Esophagus (tissue), 2 donors: ENCODE data around the gene MTIF2. TPM values are rescaled to one million over a fixed set of nuclear protein-coding genes. Genes with fewer than 3 reads are reported as not detected.

Experiments used
- H3K27ac ChIP-seq, 2 donors: one replicate each; pipeline ENCODE4 v1.5.1; 2013; ENCODE audit warnings: low read depth in 2 of 2, mild to moderate bottlenecking in 2 of 2, inconsistent platforms in 1 of 2, low read length in 1 of 2, moderate library complexity in 1 of 2
- H3K27me3 ChIP-seq, 2 donors: one replicate each; pipeline ENCODE4 v1.6.1; 2013; ENCODE audit warnings: low read length in 2 of 2, control low read depth in 1 of 2, mild to moderate bottlenecking in 1 of 2; ENCODE audit not compliant: insufficient read depth in 2 of 2, control insufficient read depth in 1 of 2
- H3K36me3 ChIP-seq, 2 donors: one replicate each; pipeline ENCODE4 v1.6.1; 2013; ENCODE audit warnings: low read length in 1 of 2; ENCODE audit not compliant: control insufficient read depth in 2 of 2, insufficient read depth in 2 of 2
- H3K4me1 ChIP-seq, 2 donors: one replicate each; pipeline ENCODE4 v1.6.1; 2013; ENCODE audit warnings: low read length in 1 of 2; ENCODE audit not compliant: control insufficient read depth in 2 of 2, insufficient read depth in 2 of 2
- H3K4me3 ChIP-seq, 2 donors: one replicate each; pipeline ENCODE4 v1.5.1; 2013; ENCODE audit warnings: low read length in 2 of 2, mild to moderate bottlenecking in 2 of 2, low read depth in 1 of 2, moderate library complexity in 1 of 2
- H3K9me3 ChIP-seq, 2 donors: one replicate each; pipeline ENCODE4 v1.6.1; 2013; ENCODE audit warnings: mild to moderate bottlenecking in 2 of 2, low read depth in 1 of 2, low read length in 1 of 2, moderate library complexity in 1 of 2; ENCODE audit not compliant: control insufficient read depth in 2 of 2, insufficient read depth in 1 of 2
- WGBS, 2 donors: extraction: QIAGEN DNeasy Blood & Tissue Kit; methylation state at CpG; one replicate each; pipeline ENCODE4 v1.1.7; 2013; 5-methylcytosine and 5-hydroxymethylcytosine counted together
- polyA plus RNA-seq, 2 donors: library from polyadenylated mRNA; stranded (reverse); fragments of 200-250 nt; gene quantifications; one replicate each; pipeline ENCODE4 v1.2.3, GENCODE V29; 2013
- donor health status: healthy with polysubstance abuse.
- donor health status: Bipolar disorder and iron deficiency.

The MTIF2 gene
- polyA plus RNA-seq, result 10 to 100 TPM; 16.8 to 18.5 TPM

DNA sequence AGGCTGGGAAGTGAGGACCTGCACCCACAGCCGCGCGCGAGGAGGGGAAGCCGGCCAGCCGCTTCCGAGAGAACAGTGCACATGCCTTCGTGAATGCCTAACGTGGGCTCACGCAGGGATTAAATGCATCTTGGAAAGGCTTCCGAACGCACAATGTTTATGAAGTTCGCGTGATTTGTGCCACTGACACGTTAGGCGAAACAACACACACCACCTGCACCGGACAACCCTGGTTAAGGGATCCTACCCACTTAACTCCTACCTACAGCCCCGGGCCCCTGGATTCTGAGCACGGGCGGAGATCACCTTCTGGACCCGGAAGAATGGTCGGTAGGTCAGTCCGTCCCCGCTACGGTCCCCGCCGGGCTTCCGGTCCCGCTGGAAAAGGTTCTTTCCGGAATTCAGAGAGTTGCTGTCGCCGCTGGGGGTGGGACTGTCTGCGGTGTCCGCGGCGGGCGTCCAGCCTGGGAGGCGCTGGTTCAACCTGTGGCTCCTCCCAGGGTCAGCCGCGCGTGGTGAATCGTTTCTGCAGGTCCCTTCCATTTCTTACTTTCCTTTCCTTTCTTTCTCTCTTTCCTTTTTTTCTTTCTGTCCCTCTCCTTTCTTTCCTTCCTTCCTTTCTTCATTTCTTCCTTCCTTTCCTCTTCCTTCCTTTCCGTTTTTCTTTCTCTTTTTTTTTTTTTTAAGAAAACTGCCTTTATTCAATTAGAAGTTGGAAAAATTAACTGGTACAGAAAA is at the start of gene MTIF2:
Gene MTIF2 (minus strand): TSS at position 325 of the 738 bp plus-strand sequence. CDS start 5,373 bp downstream, outside the sequence.
- no peaks in the 10 kb centered on the region for H3K4me1 ChIP-seq

GRCh38 chr2:55314985-55315384 is 46.0 kb upstream of the MTIF2 start:
- Histone ChIP-seq H3K27ac (no peak overlapping the region), H3K4me3 (no peak overlapping the region), H3K9me3 (no peaks in the 10 kb centered on the region), H3K4me1 (no peaks in the 10 kb centered on the region), H3K36me3 (no peaks in the 10 kb centered on the region), H3K27me3 (no peaks in the 10 kb centered on the region)
- 85 to 86% methylated on average over 1 of the region's 1 CpG for WGBS, 2 donors

More for the DNA sequence above, at the start of gene MTIF2:
- Histone ChIP-seq H3K36me3 (peaks cover 0 to 2% of the 10 kb centered on the region in 2 donors), H3K4me3 (peak within 1 kb of the TSS; percentile 75 to 89), H3K27ac (peak within 1 kb of the TSS; percentile 90 to 94), H3K9me3 (no peaks in the 10 kb centered on the region), H3K27me3 (no peaks in the 10 kb centered on the region)
- 0% methylated on average over 43 of the region's 43 CpGs for WGBS, 2 donors

DNA sequence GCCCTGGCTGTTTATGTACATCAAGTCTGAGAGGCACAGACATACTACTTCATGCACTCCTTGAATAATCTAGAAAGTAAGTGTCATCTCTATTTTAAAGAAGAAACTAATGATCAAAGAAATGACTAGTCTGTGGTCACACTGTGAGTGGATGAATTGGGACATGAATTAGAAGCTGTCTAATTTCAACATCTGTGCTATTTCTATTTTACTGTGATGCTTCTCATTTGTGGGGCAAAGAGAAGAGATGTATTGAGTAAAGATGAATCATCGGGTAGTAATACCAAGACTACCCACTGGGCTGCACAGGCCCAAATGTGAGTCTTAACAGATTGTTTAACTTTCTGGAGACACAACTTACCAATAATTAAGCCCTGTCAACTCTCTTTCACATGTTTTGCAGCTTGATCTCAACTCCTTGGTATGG is 42.4 kb upstream of the MTIF2 start:
- Histone ChIP-seq H3K4me3 (no peak overlapping the region), H3K36me3 (no peaks in the 10 kb centered on the region), H3K4me1 (no peaks in the 10 kb centered on the region), H3K27me3 (no peaks in the 10 kb centered on the region), H3K9me3 (no peaks in the 10 kb centered on the region), H3K27ac (no peak overlapping the region)
- WGBS, 2 donors, result 76 to 84% methylated on average over 1 of the region's 1 CpG

GRCh38 chr2:55309446-55309845 is 40.4 kb upstream of the MTIF2 start:
- no peaks in the 10 kb centered on the region for H3K9me3 ChIP-seq
- H3K4me3 ChIP-seq, result no peak overlapping the region
- H3K27me3 ChIP-seq, result no peaks in the 10 kb centered on the region
- H3K36me3 ChIP-seq, result no peaks in the 10 kb centered on the region
- no peaks in the 10 kb centered on the region for H3K4me1 ChIP-seq
- WGBS, 2 donors, result 58 to 65% methylated on average over 2 of the region's 2 CpGs
- no peak overlapping the region for H3K27ac ChIP-seq

DNA sequence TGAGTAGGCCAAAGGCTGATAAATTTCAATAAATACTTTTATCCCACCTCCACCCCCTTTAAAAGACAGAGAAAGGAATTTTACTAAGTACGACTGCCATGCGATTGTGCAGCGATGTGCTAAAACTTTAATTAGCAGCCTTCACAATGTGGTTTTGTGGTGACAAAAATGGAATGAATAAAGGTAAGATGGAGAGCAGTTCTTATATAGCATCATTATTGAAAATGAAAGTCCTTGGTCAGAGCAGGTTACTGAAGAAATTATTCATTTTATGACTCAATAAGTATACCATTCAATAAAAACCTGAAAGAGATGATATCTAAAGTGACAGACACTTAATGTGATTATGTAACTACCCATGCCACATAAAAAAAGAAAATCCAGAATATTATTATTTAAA is 33.2 kb upstream of the MTIF2 start:
- Histone ChIP-seq H3K36me3 (no peaks in the 10 kb centered on the region), H3K27ac (no peak overlapping the region), H3K27me3 (no peaks in the 10 kb centered on the region), H3K4me3 (no peak overlapping the region), H3K4me1 (no peaks in the 10 kb centered on the region), H3K9me3 (no peaks in the 10 kb centered on the region)
- 82 to 83% methylated on average over 3 of the region's 3 CpGs for WGBS, 2 donors

GRCh38 chr2:55301277-55301676 is 32.2 kb upstream of the MTIF2 start:
- 94 to 100% methylated on average over 1 of the region's 1 CpG for WGBS, 2 donors
- no peaks in the 10 kb centered on the region for H3K4me1 ChIP-seq

DNA sequence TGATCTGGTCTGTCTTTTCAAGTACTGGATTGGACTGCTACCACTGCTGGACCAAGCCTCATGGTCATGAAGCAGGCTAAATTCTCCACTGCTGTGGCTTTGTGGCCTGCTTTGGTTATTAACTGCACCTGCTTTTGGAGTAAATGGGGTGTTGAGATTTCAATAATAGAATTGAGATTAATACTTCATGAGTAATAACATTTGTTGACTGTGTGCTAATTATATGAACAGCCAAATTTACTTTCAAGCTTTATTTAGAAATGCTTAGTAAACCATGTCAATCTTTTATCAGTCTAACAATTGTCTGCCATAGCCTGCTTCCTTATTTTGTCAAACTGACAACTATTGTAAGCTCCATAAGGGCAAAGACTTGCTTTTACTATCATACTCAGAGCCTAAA is 27.4 kb upstream of the MTIF2 start:
- Histone ChIP-seq H3K36me3 (peaks cover 0 to 3% of the 10 kb centered on the region in 2 donors), H3K27me3 (no peaks in the 10 kb centered on the region), H3K27ac (no peak overlapping the region), H3K4me1 (no peaks in the 10 kb centered on the region), H3K9me3 (no peaks in the 10 kb centered on the region), H3K4me3 (no peak overlapping the region)

More at GRCh38 chr2:55301277-55301676, 32.2 kb upstream of the MTIF2 start:
- Histone ChIP-seq H3K27ac (no peak overlapping the region), H3K4me3 (no peak overlapping the region), H3K9me3 (no peaks in the 10 kb centered on the region), H3K27me3 (no peaks in the 10 kb centered on the region), H3K36me3 (no peaks in the 10 kb centered on the region)

GRCh38 chr2:55283083-55283482 is 14.1 kb upstream of the MTIF2 start:
- H3K9me3 ChIP-seq, result no peaks in the 10 kb centered on the region
- no peaks in the 10 kb centered on the region for H3K36me3 ChIP-seq
- H3K4me3 ChIP-seq, result peak overlapping the region in 1 of 2 donors; percentile 68
- H3K27me3 ChIP-seq, result no peaks in the 10 kb centered on the region
- WGBS, 2 donors, result 93 to 97% methylated on average over 12 of the region's 12 CpGs
- H3K4me1 ChIP-seq, result no peaks in the 10 kb centered on the region
- H3K27ac ChIP-seq, result no peak overlapping the region

- Histone ChIP-seq H3K27me3 (no peaks in the 10 kb centered on the region), H3K27ac (peak overlapping the region; percentile 82 to 84), H3K4me3 (peak overlapping the region; percentile 68 to 76), H3K4me1 (no peaks in the 10 kb centered on the region), H3K36me3 (no peaks in the 10 kb centered on the region), H3K9me3 (no peaks in the 10 kb centered on the region)
- 2 to 4% methylated on average over 60 of the region's 60 CpGs for WGBS, 2 donors
These were observed 13.3 kb upstream of the MTIF2 start for GRCh38 chr2:55282110-55282917.
